Measurements from ENCODE around the gene CAMSAP2.

DNA sequence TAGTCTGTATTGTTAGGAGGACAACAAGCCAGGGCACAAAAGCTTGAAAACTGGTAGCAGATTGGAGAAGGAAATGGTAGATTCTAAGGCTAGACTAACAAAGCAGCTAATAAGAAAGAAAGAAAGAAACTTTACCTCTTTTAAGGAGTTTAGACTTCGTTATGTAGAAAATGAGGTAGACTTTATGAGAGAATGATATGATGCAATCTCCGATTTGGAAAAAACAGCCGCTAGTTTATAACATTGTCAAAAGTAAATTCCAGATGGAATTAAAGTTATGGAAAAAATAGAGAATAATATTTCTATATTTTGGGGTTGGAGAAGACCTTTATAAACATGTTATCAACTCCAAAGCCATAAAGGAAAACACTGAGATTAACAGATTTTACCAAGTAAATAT is 67.0 kb downstream of the CAMSAP2 start:
- TF ChIP-seq, protein P1, sequence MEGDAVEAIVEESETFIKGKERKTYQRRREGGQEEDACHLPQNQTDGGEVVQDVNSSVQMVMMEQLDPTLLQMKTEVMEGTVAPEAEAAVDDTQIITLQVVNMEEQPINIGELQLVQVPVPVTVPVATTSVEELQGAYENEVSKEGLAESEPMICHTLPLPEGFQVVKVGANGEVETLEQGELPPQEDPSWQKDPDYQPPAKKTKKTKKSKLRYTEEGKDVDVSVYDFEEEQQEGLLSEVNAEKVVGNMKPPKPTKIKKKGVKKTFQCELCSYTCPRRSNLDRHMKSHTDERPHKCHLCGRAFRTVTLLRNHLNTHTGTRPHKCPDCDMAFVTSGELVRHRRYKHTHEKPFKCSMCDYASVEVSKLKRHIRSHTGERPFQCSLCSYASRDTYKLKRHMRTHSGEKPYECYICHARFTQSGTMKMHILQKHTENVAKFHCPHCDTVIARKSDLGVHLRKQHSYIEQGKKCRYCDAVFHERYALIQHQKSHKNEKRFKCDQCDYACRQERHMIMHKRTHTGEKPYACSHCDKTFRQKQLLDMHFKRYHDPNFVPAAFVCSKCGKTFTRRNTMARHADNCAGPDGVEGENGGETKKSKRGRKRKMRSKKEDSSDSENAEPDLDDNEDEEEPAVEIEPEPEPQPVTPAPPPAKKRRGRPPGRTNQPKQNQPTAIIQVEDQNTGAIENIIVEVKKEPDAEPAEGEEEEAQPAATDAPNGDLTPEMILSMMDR (IDR thresholded peaks at IDR 0.05): no peak
- TF ChIP-seq POLR2AphosphoS5 (IDR thresholded peaks at IDR 0.05) (no peak), POLR2A (IDR thresholded peaks at IDR 0.05) (no peak)
